Keratinocyte (primary cell): ENCODE measurements around the gene DNMT3A. TPM values are rescaled to one million over a fixed set of nuclear protein-coding genes. Genes with fewer than 3 reads are reported as not detected.

Source experiments
- DNase-seq: peaks from one replicate; pipeline ENCODE4 v3.0.0-alpha.2; 2011; ENCODE audit warnings: low read depth, missing footprints, low spot score
- FAIRE-seq: peaks from 2 replicates; lab custom pipeline; 2011; peaks lifted over from hg19 to GRCh38; lab: Jason Lieb, UNC
- H2AFZ ChIP-seq: 2 replicates; pipeline ENCODE4 v1.6.0; 2012; ENCODE audit warnings: low read length, control low read depth, inconsistent platforms; ENCODE audit not compliant: control insufficient read depth
- H3K27ac ChIP-seq: 2 replicates; pipeline ENCODE4 v1.5.1; 2011; ENCODE audit warnings: low read length; ENCODE audit not compliant: control insufficient read depth, insufficient read depth
- H3K27me3 ChIP-seq: 3 replicates; pipeline ENCODE4 v1.6.0; 2011; ENCODE audit warnings: low read length; ENCODE audit not compliant: control insufficient read depth, insufficient read depth; ENCODE audit errors: extremely low read depth
- H3K36me3 ChIP-seq, 2 experiments: 2 replicates in 1 of 2; 3 replicates in 1 of 2; pipeline ENCODE4 v1.5.1; 2011; ENCODE audit warnings: low read length in 2 of 2, mild to moderate bottlenecking in 1 of 2; ENCODE audit not compliant: control insufficient read depth in 2 of 2, insufficient read depth in 2 of 2; ENCODE audit errors: extremely low read depth in 1 of 2
- H3K4me1 ChIP-seq: 3 replicates; pipeline ENCODE4 v1.5.1; 2011; ENCODE audit warnings: low read length; ENCODE audit not compliant: control insufficient read depth, insufficient read depth; ENCODE audit errors: extremely low read depth
- H3K4me2 ChIP-seq: 3 replicates; pipeline ENCODE4 v1.6.0; 2011; ENCODE audit warnings: low read depth, low read length; ENCODE audit not compliant: control insufficient read depth, insufficient read depth; ENCODE audit errors: extremely low read depth
- H3K4me3 ChIP-seq, 3 experiments: fragments of 200-600 bp in 1 of 3; sonication (generic) in 1 of 3; 2 replicates in 2 of 3; 3 replicates in 1 of 3; pipeline ENCODE4 v1.5.1; 2011 to 2016; ENCODE audit warnings: low read length in 3 of 3, mild to moderate bottlenecking in 3 of 3, control low read depth in 2 of 3, inconsistent platforms in 1 of 3, low read depth in 1 of 3, mixed read lengths in 1 of 3, mixed run types in 1 of 3, moderate library complexity in 1 of 3; ENCODE audit not compliant: control insufficient read depth in 2 of 3, insufficient read depth in 2 of 3; ENCODE audit errors: extremely low read depth in 1 of 3
- H3K79me2 ChIP-seq: 2 replicates; pipeline ENCODE4 v1.6.0; 2012; ENCODE audit warnings: low read length; ENCODE audit not compliant: control insufficient read depth, insufficient read depth
- H3K9ac ChIP-seq: 3 replicates; pipeline ENCODE4 v1.6.0; 2011; ENCODE audit warnings: low read length; ENCODE audit not compliant: control insufficient read depth, insufficient read depth; ENCODE audit errors: extremely low read depth
- H3K9me1 ChIP-seq: 3 replicates; pipeline ENCODE4 v1.6.0; 2011; ENCODE audit warnings: low read length; ENCODE audit not compliant: control insufficient read depth, insufficient read depth; ENCODE audit errors: extremely low read depth
- H3K9me3 ChIP-seq: 2 replicates; pipeline ENCODE4 v1.5.1; 2012; ENCODE audit warnings: low read depth, low read length; ENCODE audit not compliant: control insufficient read depth
- H4K20me1 ChIP-seq: 3 replicates; pipeline ENCODE4 v1.6.0; 2011; ENCODE audit warnings: low read length; ENCODE audit not compliant: control insufficient read depth, insufficient read depth; ENCODE audit errors: extremely low read depth
- EZH2 ChIP-seq: IDR thresholded peaks from one replicate; pipeline ENCODE4 v1.6.1; 2012; ENCODE audit warnings: inconsistent platforms, mild to moderate bottlenecking, low read length, moderate library complexity
- dilution Hi-C: fragments of 300-500 bp; cut with MboI; formaldehyde crosslinking; loops from one replicate; pipeline ENCODE4 v1.7.0; 2020; ENCODE audit warnings: low sequenced_read_pairs; ENCODE audit not compliant: extremely low pct_ligation_motif_present
- polyA plus RNA-seq, 5 experiments: library from polyadenylated mRNA; depleted of rRNA in 3 of 5; stranded (reverse) in 3 of 5; stranded (forward) in 1 of 5; unstranded in 1 of 5; fragments of >200 nt; gene quantifications; 1 replicate in 1 of 5; 2 replicates in 3 of 5; 3 replicates in 1 of 5; pipeline versions ENCODE4 v1.2.1 to v1.2.3, GENCODE V29; 2011 to 2012; ENCODE audit warnings: missing spikeins in 2 of 5, low read depth in 1 of 5, low replicate concordance in 1 of 5
- TF ChIP-seq, protein P1 (sequence below), 3 experiments: IDR thresholded peaks in 1 of 3; conservative IDR thresholded peaks in 1 of 3; optimal IDR thresholded peaks in 1 of 3; 2 replicates in 2 of 3; 3 replicates in 1 of 3; pipeline versions ENCODE3 to v1.5.1; 2011; ENCODE audit warnings: low read length in 3 of 3, mild to moderate bottlenecking in 3 of 3, moderate library complexity in 2 of 3, control low read depth in 1 of 3, inconsistent platforms in 1 of 3; ENCODE audit not compliant: insufficient read depth in 2 of 3; ENCODE audit errors: extremely low read depth in 1 of 3

DNMT3A gene
- polyA plus RNA-seq, 1 donor (not counting 4 experiments of a cell fraction or from before 2014, with no cell fraction given), result 1.5 TPM

DNA sequence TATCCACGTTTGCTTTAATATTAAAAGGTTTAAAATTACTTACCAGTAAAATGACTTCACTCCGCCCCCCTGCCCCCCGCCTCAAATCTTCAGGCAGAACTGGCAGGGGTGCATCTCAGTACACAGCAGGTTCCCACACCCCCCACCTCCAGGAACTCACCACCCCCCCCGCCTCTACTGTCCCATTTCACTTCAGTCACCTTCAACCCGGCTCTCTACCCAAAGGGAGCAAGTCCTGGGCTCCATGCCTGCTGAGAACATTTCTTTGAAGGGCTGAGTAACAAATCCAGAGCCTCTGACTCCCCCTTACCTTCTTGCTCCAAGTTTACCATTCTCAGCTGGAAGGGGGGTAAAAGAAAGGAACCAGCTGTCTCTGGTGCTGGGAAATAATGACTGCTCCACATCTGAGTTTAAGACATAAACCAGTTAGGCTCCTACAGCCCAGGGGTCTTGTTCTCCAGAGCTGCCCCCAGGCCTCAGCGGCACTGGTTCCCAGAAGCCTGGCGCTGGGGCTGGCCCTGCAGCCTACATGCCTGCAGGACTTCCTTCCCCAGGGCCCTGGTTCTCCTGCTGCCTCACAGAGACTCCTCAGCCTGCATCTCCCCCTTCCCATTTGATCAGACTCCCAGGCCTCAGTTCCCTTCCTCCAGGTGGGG lies 42.8 kb downstream of the DNMT3A start:
- peaks cover 22% of the 10 kb centered on the region for H3K4me1 ChIP-seq
- no peak for TF ChIP-seq EZH2
- TF ChIP-seq, protein P1, sequence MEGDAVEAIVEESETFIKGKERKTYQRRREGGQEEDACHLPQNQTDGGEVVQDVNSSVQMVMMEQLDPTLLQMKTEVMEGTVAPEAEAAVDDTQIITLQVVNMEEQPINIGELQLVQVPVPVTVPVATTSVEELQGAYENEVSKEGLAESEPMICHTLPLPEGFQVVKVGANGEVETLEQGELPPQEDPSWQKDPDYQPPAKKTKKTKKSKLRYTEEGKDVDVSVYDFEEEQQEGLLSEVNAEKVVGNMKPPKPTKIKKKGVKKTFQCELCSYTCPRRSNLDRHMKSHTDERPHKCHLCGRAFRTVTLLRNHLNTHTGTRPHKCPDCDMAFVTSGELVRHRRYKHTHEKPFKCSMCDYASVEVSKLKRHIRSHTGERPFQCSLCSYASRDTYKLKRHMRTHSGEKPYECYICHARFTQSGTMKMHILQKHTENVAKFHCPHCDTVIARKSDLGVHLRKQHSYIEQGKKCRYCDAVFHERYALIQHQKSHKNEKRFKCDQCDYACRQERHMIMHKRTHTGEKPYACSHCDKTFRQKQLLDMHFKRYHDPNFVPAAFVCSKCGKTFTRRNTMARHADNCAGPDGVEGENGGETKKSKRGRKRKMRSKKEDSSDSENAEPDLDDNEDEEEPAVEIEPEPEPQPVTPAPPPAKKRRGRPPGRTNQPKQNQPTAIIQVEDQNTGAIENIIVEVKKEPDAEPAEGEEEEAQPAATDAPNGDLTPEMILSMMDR (optimal IDR thresholded peaks at IDR 0.05 in 1 of 3, IDR thresholded peaks at IDR 0.05 in 1 of 3, conservative IDR thresholded peaks at IDR 0.05 in 1 of 3; ENCODE audit: extremely low read depth in 1 of 3, insufficient read depth in 2 of 3, low read length in 3 of 3), result no peak
- no peaks in the 10 kb centered on the region for H3K9me1 ChIP-seq
- FAIRE-seq (no peak), DNase-seq (no peak)
- H2AFZ ChIP-seq, result no peak overlapping the region
- peaks cover 9% of the 10 kb centered on the region for H3K27me3 ChIP-seq
- dilution Hi-C loops, result no loop called here
- peaks cover 0 to 2% of the 10 kb centered on the region in 2 experiments for H3K36me3 ChIP-seq
- no peak overlapping the region for H3K27ac ChIP-seq
- H3K9me3 ChIP-seq, result no peaks in the 10 kb centered on the region
- H3K4me2 ChIP-seq, result no peak overlapping the region
- H4K20me1 ChIP-seq, result peaks cover 10% of the 10 kb centered on the region
- H3K4me3 ChIP-seq, result no peak overlapping the region
- no peaks in the 10 kb centered on the region for H3K79me2 ChIP-seq
- no peak overlapping the region for H3K9ac ChIP-seq

DNA sequence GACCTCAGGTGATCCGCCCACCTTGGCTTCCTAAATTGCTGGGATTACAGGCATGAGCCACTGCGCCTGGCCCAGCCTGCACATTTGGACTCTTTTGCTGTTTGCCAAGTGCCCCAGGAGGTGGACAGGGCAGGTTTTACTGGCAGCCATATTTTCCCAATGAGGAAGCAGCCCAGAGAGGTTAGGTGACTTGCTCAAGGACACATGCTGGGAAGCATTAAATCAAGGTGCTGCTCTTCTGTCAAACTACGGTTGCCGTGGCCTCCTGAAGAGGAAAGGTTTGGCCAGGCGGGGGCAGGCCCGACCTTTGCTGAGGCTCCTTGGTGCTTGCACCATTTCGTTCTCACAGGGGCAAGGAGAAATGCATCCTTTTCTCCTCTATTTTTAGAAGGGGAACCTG lies 44.0 kb downstream of the DNMT3A start:
- no peak overlapping the region for H2AFZ ChIP-seq
- H3K79me2 ChIP-seq, result no peaks in the 10 kb centered on the region
- H3K9ac ChIP-seq, result no peak overlapping the region
- H3K4me3 ChIP-seq, result no peak overlapping the region
- no peaks in the 10 kb centered on the region for H3K36me3 ChIP-seq
- H3K4me2 ChIP-seq, result no peak overlapping the region
- dilution Hi-C loops, result no loop called here
- TF ChIP-seq EZH2, result no peak
- TF ChIP-seq, protein P1 (optimal IDR thresholded peaks at IDR 0.05 in 1 of 3, IDR thresholded peaks at IDR 0.05 in 1 of 3, conservative IDR thresholded peaks at IDR 0.05 in 1 of 3; ENCODE audit: extremely low read depth in 1 of 3, insufficient read depth in 2 of 3, low read length in 3 of 3), result no peak
- no peaks in the 10 kb centered on the region for H3K9me1 ChIP-seq
- H4K20me1 ChIP-seq, result peaks cover 6% of the 10 kb centered on the region
- no peak overlapping the region for H3K27ac ChIP-seq
- peaks cover 22% of the 10 kb centered on the region for H3K4me1 ChIP-seq
- no peaks in the 10 kb centered on the region for H3K9me3 ChIP-seq
- H3K27me3 ChIP-seq, result no peaks in the 10 kb centered on the region
- DNase-seq, result no peak
- no peak for FAIRE-seq
